Astrocyte (in vitro differentiated cells and primary cell): Measurements from ENCODE around the gene VEPH1. TPM values are rescaled to one million over a fixed set of nuclear protein-coding genes. Genes with fewer than 3 reads are reported as not detected.

Source experiments
- DNase-seq: peaks from one replicate; pipeline ENCODE4 v3.0.0-alpha.2; 2010; ENCODE audit warnings: low read depth
- FAIRE-seq: peaks from 2 replicates; lab custom pipeline; 2011; peaks lifted over from hg19 to GRCh38; lab: Jason Lieb, UNC
- H2AFZ ChIP-seq: 2 replicates; pipeline ENCODE4 v1.6.0; 2012; ENCODE audit warnings: low read depth, low read length, inconsistent platforms
- H3K27ac ChIP-seq: 2 replicates; pipeline ENCODE4 v1.5.1; 2011; ENCODE audit warnings: low read depth, low read length, inconsistent platforms
- H3K27me3 ChIP-seq: 2 replicates; pipeline ENCODE4 v1.6.0; 2011; ENCODE audit warnings: low read length, inconsistent platforms; ENCODE audit not compliant: insufficient read depth
- H3K36me3 ChIP-seq: 2 replicates; pipeline ENCODE4 v1.5.1; 2011; ENCODE audit warnings: low read length, inconsistent platforms; ENCODE audit not compliant: insufficient read depth
- H3K4me1 ChIP-seq: 2 replicates; pipeline ENCODE4 v1.5.1; 2011; ENCODE audit warnings: low read length, inconsistent platforms; ENCODE audit not compliant: insufficient read depth
- H3K4me2 ChIP-seq: 2 replicates; pipeline ENCODE4 v1.6.0; 2012; ENCODE audit warnings: low read length, inconsistent platforms
- H3K4me3 ChIP-seq: 2 replicates; pipeline ENCODE4 v1.5.1; 2011; ENCODE audit warnings: low read depth, mild to moderate bottlenecking, low read length, inconsistent platforms; ENCODE audit not compliant: insufficient read depth
- H3K79me2 ChIP-seq: 2 replicates; pipeline ENCODE4 v1.6.0; 2012; ENCODE audit warnings: mild to moderate bottlenecking, low read length, inconsistent platforms; ENCODE audit not compliant: insufficient read depth
- H3K9ac ChIP-seq: 2 replicates; pipeline ENCODE4 v1.6.0; 2012; ENCODE audit warnings: mild to moderate bottlenecking, low read length, inconsistent platforms
- H3K9me3 ChIP-seq: 2 replicates; pipeline ENCODE4 v1.5.1; 2012; ENCODE audit warnings: low read depth, mild to moderate bottlenecking, low read length, inconsistent platforms; ENCODE audit not compliant: insufficient read depth
- H4K20me1 ChIP-seq: 2 replicates; pipeline ENCODE4 v1.6.0; 2012; ENCODE audit warnings: low read length, inconsistent platforms; ENCODE audit not compliant: insufficient read depth
- H3K27ac Mint-ChIP-seq: one replicate; pipeline ENCODE4 v1.8.0; 2021; ENCODE audit warnings: mild to moderate bottlenecking, mixed read lengths; ENCODE audit not compliant: unreplicated experiment
- H3K27me3 Mint-ChIP-seq: one replicate; pipeline ENCODE4 v1.8.0; 2021; ENCODE audit warnings: low read depth, mixed read lengths; ENCODE audit not compliant: unreplicated experiment
- H3K36me3 Mint-ChIP-seq: one replicate; pipeline ENCODE4 v1.8.0; 2021; ENCODE audit warnings: low read depth, mixed read lengths; ENCODE audit not compliant: unreplicated experiment
- H3K4me1 Mint-ChIP-seq: one replicate; pipeline ENCODE4 v1.8.0; 2021; ENCODE audit warnings: low read depth, mixed read lengths; ENCODE audit not compliant: unreplicated experiment
- H3K4me3 Mint-ChIP-seq: one replicate; pipeline ENCODE4 v1.8.0; 2021; ENCODE audit warnings: mild to moderate bottlenecking, moderate library complexity, mixed read lengths; ENCODE audit not compliant: unreplicated experiment
- H3K9me3 Mint-ChIP-seq: one replicate; pipeline ENCODE4 v1.8.0; 2021; ENCODE audit warnings: mild to moderate bottlenecking, mixed read lengths; ENCODE audit not compliant: unreplicated experiment
- CTCF ChIP-seq: IDR thresholded peaks from 2 replicates; pipeline ENCODE4 v1.5.1; 2011; ENCODE audit warnings: low read depth, mild to moderate bottlenecking, inconsistent platforms, low read length, moderate library complexity; ENCODE audit not compliant: insufficient read depth
- EZH2 ChIP-seq: IDR thresholded peaks from 2 replicates; pipeline ENCODE4 v1.6.1; 2012; ENCODE audit warnings: mild to moderate bottlenecking, low read length, inconsistent platforms; ENCODE audit not compliant: insufficient read depth
- total RNA-seq: library from RNA; stranded (reverse); gene quantifications from 2 replicates; pipeline ENCODE4 v1.2.1, GENCODE V29; 2021

The VEPH1 gene
- total RNA-seq, 1 donor from 2014 or later: 9.4 TPM

DNA sequence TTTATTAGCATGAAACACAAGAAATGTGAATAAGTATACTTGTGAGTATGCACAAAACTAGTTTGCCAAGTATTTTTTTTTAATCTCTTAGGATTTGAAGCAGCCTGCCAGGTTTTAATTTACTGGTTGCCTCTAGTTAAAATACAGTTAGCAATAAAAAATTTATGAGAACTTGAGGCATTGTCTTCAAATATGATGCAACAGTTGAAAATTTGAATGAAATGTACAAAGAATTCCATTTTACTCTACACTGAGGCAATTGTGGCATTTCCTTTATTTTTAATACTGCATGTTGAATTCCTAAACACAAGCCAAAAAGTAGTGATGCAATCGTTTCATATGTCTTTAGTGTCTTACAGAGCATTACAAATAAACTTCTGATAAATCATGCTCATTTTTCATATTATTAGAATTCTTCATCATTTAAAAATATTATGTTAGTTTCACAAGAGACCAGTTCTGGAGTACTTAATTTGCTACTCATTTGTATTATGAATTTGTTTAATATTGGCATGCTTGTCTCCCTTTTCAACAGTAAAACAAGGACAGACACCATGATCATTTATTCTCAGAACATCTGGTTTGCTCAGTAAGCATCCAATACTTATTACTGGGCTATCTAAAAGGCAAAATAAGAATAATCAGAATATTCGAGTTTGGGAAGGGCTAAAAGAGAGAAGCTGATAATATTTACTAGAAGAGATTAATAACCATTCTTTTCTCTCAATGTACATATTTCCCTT lies 191.4 kb downstream of the VEPH1 start:
- no peaks in the 10 kb centered on the region for H3K9me3 Mint-ChIP-seq
- H3K27ac ChIP-seq: no peak overlapping the region
- no peaks in the 10 kb centered on the region for H4K20me1 ChIP-seq
- no peaks in the 10 kb centered on the region for H3K9me3 ChIP-seq
- no peak overlapping the region for H2AFZ ChIP-seq
- no peaks in the 10 kb centered on the region for H3K27me3 Mint-ChIP-seq
- H3K36me3 ChIP-seq: no peaks in the 10 kb centered on the region
- H3K9ac ChIP-seq: no peak overlapping the region
- no peaks in the 10 kb centered on the region for H3K36me3 Mint-ChIP-seq
- H3K4me2 ChIP-seq: no peak overlapping the region
- no peaks in the 10 kb centered on the region for H3K4me1 Mint-ChIP-seq
- peak; percentile 32 for FAIRE-seq
- no peak for TF ChIP-seq CTCF
- TF ChIP-seq EZH2: no peak
- no peaks in the 10 kb centered on the region for H3K27me3 ChIP-seq
- no peak overlapping the region for H3K4me3 ChIP-seq
- no peaks in the 10 kb centered on the region for H3K79me2 ChIP-seq
- peak; percentile 92 for DNase-seq
- no peak overlapping the region for H3K27ac Mint-ChIP-seq
- H3K4me3 Mint-ChIP-seq: no peak overlapping the region
- no peaks in the 10 kb centered on the region for H3K4me1 ChIP-seq

DNA sequence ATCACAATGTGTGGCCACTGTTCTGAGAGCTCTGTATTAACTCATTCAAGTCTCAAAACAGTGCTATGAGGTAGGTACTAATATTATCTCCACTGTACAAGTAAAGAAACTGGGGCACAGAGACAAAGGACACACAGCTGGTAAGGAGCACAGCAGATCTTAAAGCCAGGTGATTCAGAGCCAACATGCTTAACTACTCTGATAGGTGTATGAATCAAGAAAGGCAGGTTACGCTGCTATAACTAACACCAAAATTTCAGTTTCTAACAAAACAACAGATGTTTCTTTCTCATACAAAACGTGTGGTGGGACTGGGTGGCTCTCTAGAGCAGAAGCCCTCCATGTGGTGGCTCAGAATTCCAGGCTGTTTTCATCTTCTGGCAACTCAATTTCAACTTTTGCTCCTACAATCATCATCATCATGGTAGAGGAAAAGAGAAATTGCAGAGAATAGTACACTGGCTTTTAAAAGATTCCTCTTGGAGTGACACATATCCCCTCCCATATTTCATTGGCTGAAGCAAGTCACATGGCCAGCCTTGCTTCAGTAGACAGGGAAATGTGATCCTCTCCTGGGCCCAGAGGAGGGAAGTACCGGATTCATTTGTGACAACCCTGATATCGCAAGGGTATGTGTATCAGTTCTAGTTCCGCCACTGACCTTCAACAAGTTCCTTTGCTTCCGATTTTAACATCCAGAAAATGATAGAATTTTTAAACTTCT lies 192.7 kb downstream of the VEPH1 start:
- no peaks in the 10 kb centered on the region for H3K36me3 Mint-ChIP-seq
- Histone ChIP-seq H3K4me2 (no peak overlapping the region), H3K36me3 (no peaks in the 10 kb centered on the region), H3K4me1 (no peaks in the 10 kb centered on the region), H2AFZ (no peak overlapping the region), H3K9ac (no peak overlapping the region), H4K20me1 (no peaks in the 10 kb centered on the region), H3K4me3 (no peak overlapping the region), H3K27me3 (no peaks in the 10 kb centered on the region), H3K27ac (no peak overlapping the region), H3K79me2 (no peaks in the 10 kb centered on the region), H3K9me3 (no peaks in the 10 kb centered on the region)
- no peaks in the 10 kb centered on the region for H3K4me1 Mint-ChIP-seq
- FAIRE-seq (no peak), DNase-seq (no peak)
- TF ChIP-seq EZH2: no peak
- TF ChIP-seq CTCF: no peak
- H3K27ac Mint-ChIP-seq: no peak overlapping the region
- no peaks in the 10 kb centered on the region for H3K9me3 Mint-ChIP-seq
- no peak overlapping the region for H3K4me3 Mint-ChIP-seq
- no peaks in the 10 kb centered on the region for H3K27me3 Mint-ChIP-seq

DNA sequence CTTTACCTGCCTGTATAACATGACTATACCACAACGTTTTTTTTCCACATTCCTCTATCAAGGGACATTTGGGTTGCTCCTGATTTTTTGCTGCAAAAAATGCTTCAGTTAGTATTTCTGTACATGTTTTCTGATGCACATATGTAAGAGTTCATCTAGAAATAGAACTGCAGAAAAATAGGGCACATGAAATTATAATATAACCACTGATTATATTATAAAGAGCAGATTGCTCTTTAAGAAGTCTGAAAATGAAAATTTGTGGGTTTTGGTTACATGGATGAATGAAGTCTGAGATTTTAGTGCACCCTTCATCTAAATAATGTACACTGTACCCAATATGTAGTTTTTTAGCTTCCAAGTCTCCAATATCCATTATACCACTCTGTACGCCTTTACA lies 196.7 kb downstream of the VEPH1 start:
- Histone ChIP-seq H4K20me1 (no peaks in the 10 kb centered on the region), H3K79me2 (no peaks in the 10 kb centered on the region), H3K4me1 (no peaks in the 10 kb centered on the region), H2AFZ (no peak overlapping the region), H3K36me3 (no peaks in the 10 kb centered on the region), H3K4me3 (no peak overlapping the region), H3K9ac (no peak overlapping the region), H3K4me2 (no peak overlapping the region), H3K9me3 (no peaks in the 10 kb centered on the region), H3K27me3 (no peaks in the 10 kb centered on the region), H3K27ac (no peak overlapping the region)
- FAIRE-seq (no peak), DNase-seq (no peak)
- no peak overlapping the region for H3K4me3 Mint-ChIP-seq
- H3K27ac Mint-ChIP-seq: no peak overlapping the region
- TF ChIP-seq CTCF: no peak
- TF ChIP-seq EZH2: no peak
- no peaks in the 10 kb centered on the region for H3K36me3 Mint-ChIP-seq
- H3K4me1 Mint-ChIP-seq: no peaks in the 10 kb centered on the region
- H3K9me3 Mint-ChIP-seq: no peaks in the 10 kb centered on the region
- no peaks in the 10 kb centered on the region for H3K27me3 Mint-ChIP-seq
